Nephron (organoid): Measurements from ENCODE around the gene HIPK4.

Source experiments
- H3K27ac Mint-ChIP-seq, 3 experiments: 2 replicates each; pipeline ENCODE4 v1.8.0; 2020; ENCODE audit warnings: mixed read lengths in 3 of 3, mild to moderate bottlenecking in 2 of 3, moderate library complexity in 1 of 3
- H3K27me3 Mint-ChIP-seq: 2 replicates; pipeline ENCODE4 v1.8.0; 2021; ENCODE audit warnings: low read depth, mild to moderate bottlenecking, moderate library complexity, mixed read lengths
- H3K36me3 Mint-ChIP-seq: 2 replicates; pipeline ENCODE4 v1.8.0; 2020; ENCODE audit warnings: low read depth, mixed read lengths
- H3K4me1 Mint-ChIP-seq: 2 replicates; pipeline ENCODE4 v1.8.0; 2020; ENCODE audit warnings: mixed read lengths
- H3K4me3 Mint-ChIP-seq, 3 experiments: 2 replicates each; pipeline ENCODE4 v1.8.0; 2020; ENCODE audit warnings: mild to moderate bottlenecking in 3 of 3, mixed read lengths in 3 of 3, moderate library complexity in 2 of 3
- H3K9me3 Mint-ChIP-seq: 2 replicates; pipeline ENCODE4 v1.8.0; 2020; ENCODE audit warnings: mixed read lengths
- CTCF ChIP-seq, 3 experiments: fragments of 200-600 bp; sonication (generic); IDR thresholded peaks; one replicate each; pipeline ENCODE4 v1.5.0; 2021; ENCODE audit warnings: antibody characterized with exemption in 3 of 3; ENCODE audit not compliant: unreplicated experiment in 3 of 3

The HIPK4 gene

GRCh38 chr19:40389404-40390083 is 437 bp downstream of the HIPK4 start:
- Mint-ChIP-seq H3K9me3 (no peaks in the 10 kb centered on the region), H3K4me1 (peaks cover 6% of the 10 kb centered on the region), H3K27me3 (no peaks in the 10 kb centered on the region), H3K27ac (no peak overlapping the region), H3K4me3 (no peak overlapping the region), H3K36me3 (no peaks in the 10 kb centered on the region)
- no peak for TF ChIP-seq CTCF (IDR thresholded peaks at IDR 0.05; ENCODE audit: unreplicated experiment in 3 of 3)

GRCh38 chr19:40388481-40388880 is 1.5 kb downstream of the HIPK4 start:
- Mint-ChIP-seq H3K27ac (no peak overlapping the region), H3K4me3 (no peak overlapping the region), H3K36me3 (no peaks in the 10 kb centered on the region), H3K27me3 (no peaks in the 10 kb centered on the region), H3K9me3 (no peaks in the 10 kb centered on the region), H3K4me1 (peaks cover 6% of the 10 kb centered on the region)
- no peak for TF ChIP-seq CTCF (IDR thresholded peaks at IDR 0.05; ENCODE audit: unreplicated experiment in 3 of 3)

- H3K4me3 Mint-ChIP-seq, result no peak overlapping the region
- H3K4me1 Mint-ChIP-seq, result peaks cover 6% of the 10 kb centered on the region
- H3K36me3 Mint-ChIP-seq, result no peaks in the 10 kb centered on the region
- H3K27me3 Mint-ChIP-seq, result no peaks in the 10 kb centered on the region
- TF ChIP-seq CTCF (IDR thresholded peaks at IDR 0.05; ENCODE audit: unreplicated experiment in 3 of 3), result no peak
- no peaks in the 10 kb centered on the region for H3K9me3 Mint-ChIP-seq
- H3K27ac Mint-ChIP-seq, result peak overlapping the region in 2 of 3 experiments; percentile 11 to 66
Observed at GRCh38 chr19:40387155-40387554, 2.8 kb downstream of the HIPK4 start.

- peaks cover 6% of the 10 kb centered on the region for H3K4me1 Mint-ChIP-seq
- TF ChIP-seq CTCF (IDR thresholded peaks at IDR 0.05; ENCODE audit: unreplicated experiment in 3 of 3), result no peak
- no peak overlapping the region for H3K4me3 Mint-ChIP-seq
- no peak overlapping the region for H3K27ac Mint-ChIP-seq
- H3K27me3 Mint-ChIP-seq, result no peaks in the 10 kb centered on the region
- no peaks in the 10 kb centered on the region for H3K9me3 Mint-ChIP-seq
- no peaks in the 10 kb centered on the region for H3K36me3 Mint-ChIP-seq
Observed at GRCh38 chr19:40383668-40384248, 6.2 kb downstream of the HIPK4 start.

GRCh38 chr19:40381321-40381720 is 8.7 kb downstream of the HIPK4 start:
- TF ChIP-seq CTCF (IDR thresholded peaks at IDR 0.05; ENCODE audit: unreplicated experiment in 3 of 3), result no peak

More at GRCh38 chr19:40381321-40381720, 8.7 kb downstream of the HIPK4 start:
- no peaks in the 10 kb centered on the region for H3K9me3 Mint-ChIP-seq
- no peak overlapping the region for H3K27ac Mint-ChIP-seq
- H3K27me3 Mint-ChIP-seq, result no peaks in the 10 kb centered on the region
- no peak overlapping the region for H3K4me3 Mint-ChIP-seq
- H3K36me3 Mint-ChIP-seq, result no peaks in the 10 kb centered on the region
- no peaks in the 10 kb centered on the region for H3K4me1 Mint-ChIP-seq
